ENCODE results near the gene LCN10. TPM values are rescaled to one million over a fixed set of nuclear protein-coding genes. Genes with fewer than 3 reads are reported as not detected.

LCN10 gene
- total RNA-seq, 2 donors from 2014 or later, result 0.91 to 1.1 TPM

- H3K9me3 Mint-ChIP-seq, result peaks cover 9% of the 10 kb centered on the region
- peaks cover 10% of the 10 kb centered on the region for H3K27me3 Mint-ChIP-seq (ENCODE audit: insufficient read depth)
- WGBS, 2 experiments (ENCODE audit: insufficient coverage in 1 of 2, insufficient read length in 1 of 2), result 91 to 100% methylated on average over 5 to 18 of the region's 18 CpGs
- Histone ChIP-seq H3K27me3 (ENCODE audit: control insufficient read depth, insufficient read depth, low read length, poor library complexity, severe bottlenecking) (no peaks in the 10 kb centered on the region), H3K27ac (ENCODE audit: low read depth, low read length) (no peak overlapping the region), H3K36me3 (ENCODE audit: control insufficient read depth, insufficient read depth, low read length) (no peaks in the 10 kb centered on the region), H3K4me3 (ENCODE audit: low read length) (no peak overlapping the region), H3K9me3 (ENCODE audit: control insufficient read depth, low read length) (peaks cover 5% of the 10 kb centered on the region), H3K9ac (ENCODE audit: extremely low read depth, low read length, poor library complexity, severe bottlenecking) (no peak overlapping the region), H3K4me1 (ENCODE audit: control insufficient read depth, insufficient read depth, low read length) (no peaks in the 10 kb centered on the region)
- no peaks in the 10 kb centered on the region for H3K4me1 Mint-ChIP-seq
- no peaks in the 10 kb centered on the region for H3K36me3 Mint-ChIP-seq (ENCODE audit: low read depth)
- TF ChIP-seq CTCF (conservative IDR thresholded peaks at IDR 0.05), result no peak
- no peak overlapping the region for H3K27ac Mint-ChIP-seq
- DNase-seq, result no peak
- H3K4me3 Mint-ChIP-seq, result no peak overlapping the region
Observed at GRCh38 chr9:136746621-136747020, 3.9 kb upstream of the LCN10 start.

- H3K4me1 ChIP-seq (ENCODE audit: control insufficient read depth, insufficient read depth, low read length), result no peaks in the 10 kb centered on the region
- no peak overlapping the region for H3K9ac ChIP-seq (ENCODE audit: extremely low read depth, low read length, poor library complexity, severe bottlenecking)
- H3K4me3 ChIP-seq (ENCODE audit: low read length), result no peak overlapping the region
- Mint-ChIP-seq H3K27ac (no peak overlapping the region), H3K4me3 (no peak overlapping the region), H3K4me1 (no peaks in the 10 kb centered on the region), H3K27me3 (ENCODE audit: insufficient read depth) (peaks cover 6% of the 10 kb centered on the region), H3K9me3 (peaks cover 4% of the 10 kb centered on the region), H3K36me3 (ENCODE audit: low read depth) (no peaks in the 10 kb centered on the region)
- no peaks in the 10 kb centered on the region for H3K9me3 ChIP-seq (ENCODE audit: control insufficient read depth, low read length)
- 95 to 100% methylated on average over 1 to 17 of the region's 22 CpGs for WGBS, 2 experiments (ENCODE audit: insufficient coverage in 1 of 2, insufficient read length in 1 of 2)
- H3K27ac ChIP-seq (ENCODE audit: low read depth, low read length), result no peak overlapping the region
- no peaks in the 10 kb centered on the region for H3K27me3 ChIP-seq (ENCODE audit: control insufficient read depth, insufficient read depth, low read length, poor library complexity, severe bottlenecking)
- no peak for DNase-seq
- H3K36me3 ChIP-seq (ENCODE audit: control insufficient read depth, insufficient read depth, low read length), result no peaks in the 10 kb centered on the region
- no peak for TF ChIP-seq CTCF (conservative IDR thresholded peaks at IDR 0.05)
Observed at GRCh38 chr9:136746155-136746490, 3.4 kb upstream of the LCN10 start.

GRCh38 chr9:136745389-136746154 is 2.8 kb upstream of the LCN10 start:
- Histone ChIP-seq H3K27ac (ENCODE audit: low read depth, low read length) (no peak overlapping the region), H3K4me1 (ENCODE audit: control insufficient read depth, insufficient read depth, low read length) (no peaks in the 10 kb centered on the region), H3K27me3 (ENCODE audit: control insufficient read depth, insufficient read depth, low read length, poor library complexity, severe bottlenecking) (no peaks in the 10 kb centered on the region), H3K4me3 (ENCODE audit: low read length) (no peak overlapping the region), H3K9me3 (ENCODE audit: control insufficient read depth, low read length) (no peaks in the 10 kb centered on the region), H3K9ac (ENCODE audit: extremely low read depth, low read length, poor library complexity, severe bottlenecking) (no peak overlapping the region), H3K36me3 (ENCODE audit: control insufficient read depth, insufficient read depth, low read length) (no peaks in the 10 kb centered on the region)
- Mint-ChIP-seq H3K4me1 (no peaks in the 10 kb centered on the region), H3K27ac (no peak overlapping the region), H3K27me3 (ENCODE audit: insufficient read depth) (peaks cover 2% of the 10 kb centered on the region), H3K9me3 (peaks cover under 1% of the 10 kb centered on the region), H3K4me3 (no peak overlapping the region), H3K36me3 (ENCODE audit: low read depth) (no peaks in the 10 kb centered on the region)
- no peak for DNase-seq
- 91 to 92% methylated on average over 16 to 23 of the region's 23 CpGs for WGBS, 2 experiments (ENCODE audit: insufficient coverage in 1 of 2, insufficient read length in 1 of 2)
- TF ChIP-seq CTCF (conservative IDR thresholded peaks at IDR 0.05), result no peak
